Small intestine (tissue), 7 donors: Measurements from ENCODE around the gene TNRC6B. TPM values are rescaled to one million over a fixed set of nuclear protein-coding genes. Genes with fewer than 3 reads are reported as not detected.

ENCODE experiments used
- DNase-seq, 2 donors: peaks; one replicate each; pipeline versions ENCODE4 v3.0.0 to v3.0.0-alpha.2; 2013
- FAIRE-seq: peaks from 2 replicates; lab custom pipeline; 2012; peaks lifted over from hg19 to GRCh38; lab: Jason Lieb, UNC
- H3K27ac ChIP-seq, 3 donors: one replicate each; pipeline ENCODE4 v1.5.1; 2013; ENCODE audit warnings: low read length in 2 of 3, mild to moderate bottlenecking in 2 of 3, control low read depth in 1 of 3, inconsistent platforms in 1 of 3, low read depth in 1 of 3, moderate library complexity in 1 of 3
- H3K27me3 ChIP-seq, 3 donors: one replicate each; pipeline ENCODE4 v1.6.1; 2013; ENCODE audit warnings: low read length in 3 of 3, inconsistent platforms in 1 of 3; ENCODE audit not compliant: control insufficient read depth in 3 of 3, insufficient read depth in 3 of 3
- H3K36me3 ChIP-seq, 3 donors: one replicate each; pipeline ENCODE4 v1.6.1; 2013; ENCODE audit warnings: low read length in 3 of 3, inconsistent platforms in 1 of 3, low read depth in 1 of 3, mild to moderate bottlenecking in 1 of 3, moderate library complexity in 1 of 3; ENCODE audit not compliant: control insufficient read depth in 3 of 3, insufficient read depth in 2 of 3
- H3K4me1 ChIP-seq, 3 donors: one replicate each; pipeline ENCODE4 v1.6.1; 2013; ENCODE audit warnings: low read length in 2 of 3, inconsistent platforms in 1 of 3, low read depth in 1 of 3, mild to moderate bottlenecking in 1 of 3, moderate library complexity in 1 of 3; ENCODE audit not compliant: control insufficient read depth in 3 of 3, insufficient read depth in 2 of 3
- H3K4me3 ChIP-seq, 3 donors: one replicate each; pipeline ENCODE4 v1.5.1; 2013; ENCODE audit warnings: low read length in 3 of 3, control low read depth in 1 of 3, inconsistent platforms in 1 of 3, low read depth in 1 of 3, mild to moderate bottlenecking in 1 of 3, moderate library complexity in 1 of 3
- H3K9me3 ChIP-seq, 2 donors: one replicate each; pipeline ENCODE4 v1.6.1; 2013; ENCODE audit warnings: low read depth in 1 of 2, low read length in 1 of 2; ENCODE audit not compliant: control insufficient read depth in 2 of 2, insufficient read depth in 1 of 2
- WGBS, 3 donors: extraction: QIAGEN DNeasy Blood & Tissue Kit; methylation state at CpG; one replicate each; pipeline ENCODE4 v1.1.7; 2013; 5-methylcytosine and 5-hydroxymethylcytosine counted together
- polyA plus RNA-seq, 4 donors: library from polyadenylated mRNA; stranded (reverse) in 3 of 4; unstranded in 1 of 4; fragments of 200-250 nt in 3 of 4; fragments of 120-200 nt in 1 of 4; gene quantifications; one replicate each; pipeline versions ENCODE4 v1.2.1 to v1.2.3, GENCODE V29; 2013
- donor health status: healthy with polysubstance abuse.
- donor health status: control.
- donor health status: control.
- donor health status: Bipolar disorder and iron deficiency.
- donor health status: healthy.

TNRC6B gene
- polyA plus RNA-seq, 4 donors, result 2.2 to 9.6 (median 5.9) TPM

DNA sequence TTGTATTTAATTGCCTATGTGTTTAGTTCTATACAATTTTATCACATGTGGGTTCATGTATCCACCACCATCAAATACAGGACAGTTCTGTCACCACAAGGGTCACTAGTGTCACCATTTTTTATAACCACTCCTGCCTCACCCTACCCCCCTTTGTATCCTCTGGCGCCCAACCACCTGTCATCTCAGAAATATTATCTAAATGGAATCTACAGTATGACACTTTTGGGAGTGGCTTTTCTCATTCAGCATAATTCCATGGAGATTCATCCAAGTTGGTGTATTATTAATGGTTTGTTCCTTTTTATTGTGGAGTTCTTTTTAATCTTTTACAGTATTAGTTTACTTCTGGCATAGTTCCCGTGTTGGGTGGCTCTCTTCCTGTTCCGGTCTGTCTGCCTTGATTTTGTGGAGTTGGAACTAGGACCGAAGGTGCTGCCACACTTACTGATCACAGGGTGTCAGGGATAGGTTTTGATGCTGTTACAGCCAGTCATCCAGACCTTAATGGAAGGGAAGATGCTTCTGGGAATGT, 58.5 kb downstream of the TNRC6B start:
- Histone ChIP-seq H3K27me3 (no peaks in the 10 kb centered on the region), H3K4me3 (no peak overlapping the region), H3K36me3 (peaks cover 0 to 28% (median 8%) of the 10 kb centered on the region in 3 donors), H3K9me3 (no peaks in the 10 kb centered on the region), H3K4me1 (peaks cover 0 to 11% (median 0%) of the 10 kb centered on the region in 3 donors), H3K27ac (no peak overlapping the region)
- WGBS, 3 donors, result 77 to 91% (median 81%) methylated on average over 4 of the region's 4 CpGs
- FAIRE-seq (no peak), DNase-seq (no peak)

DNA sequence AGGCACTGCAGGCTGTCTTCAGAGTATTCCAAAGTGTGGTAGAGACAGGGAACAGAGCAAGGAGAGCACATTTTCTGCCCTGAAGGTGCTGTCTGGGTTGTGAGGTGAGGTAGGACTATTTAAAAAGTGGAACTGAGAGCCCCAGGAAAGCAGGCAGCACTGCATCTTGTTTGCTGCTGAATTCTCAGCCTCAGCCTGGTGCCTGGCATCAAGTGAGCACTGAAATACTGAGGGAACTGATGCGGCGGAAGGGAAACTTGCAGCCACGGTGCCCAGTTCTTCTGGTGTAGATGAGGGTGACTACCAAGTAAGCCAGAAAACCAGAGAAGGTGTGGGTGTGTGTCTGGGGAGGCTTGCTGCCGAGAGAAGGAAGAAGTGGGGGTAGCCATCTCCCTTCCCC, 59.5 kb downstream of the TNRC6B start:
- Histone ChIP-seq H3K9me3 (no peaks in the 10 kb centered on the region), H3K4me3 (no peak overlapping the region), H3K27ac (no peak overlapping the region), H3K4me1 (peaks cover 0 to 11% (median 0%) of the 10 kb centered on the region in 3 donors), H3K27me3 (no peaks in the 10 kb centered on the region), H3K36me3 (peaks cover 0 to 28% (median 6%) of the 10 kb centered on the region in 3 donors)
- 87 to 94% (median 93%) methylated on average over 4 of the region's 4 CpGs for WGBS, 3 donors
- FAIRE-seq (no peak), DNase-seq (no peak)

DNA sequence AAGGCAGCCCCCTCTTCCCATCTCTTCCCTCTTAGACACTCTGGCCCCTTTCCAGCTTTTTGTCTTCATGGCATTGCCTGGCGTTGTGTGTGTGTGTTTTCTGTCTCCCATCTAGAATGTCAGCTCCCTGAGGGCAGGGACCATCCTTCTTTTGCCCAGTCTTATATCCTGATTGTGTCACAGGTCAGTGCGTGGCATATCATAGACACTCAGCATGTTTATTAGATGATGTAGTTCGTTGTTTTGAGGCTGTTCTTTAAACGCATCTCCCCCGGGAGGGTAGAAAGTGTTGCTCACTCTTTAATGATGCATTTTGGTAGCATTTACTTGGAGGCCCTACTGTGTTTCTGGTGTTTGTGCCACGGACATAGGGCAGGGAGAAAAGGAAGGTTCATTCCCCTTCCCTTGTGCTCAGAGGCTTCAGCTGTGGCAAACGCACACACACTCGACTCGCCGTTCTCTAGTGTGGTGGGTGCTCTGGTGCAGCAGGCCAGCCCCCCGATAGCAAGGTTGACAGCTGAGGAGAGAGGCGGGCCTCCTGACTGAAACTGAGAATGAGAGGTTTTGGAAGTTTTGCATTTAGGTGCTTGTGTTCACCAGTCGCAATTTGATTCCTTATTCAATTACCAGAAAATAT, 60.2 kb downstream of the TNRC6B start:
- WGBS, 3 donors, result 77 to 92% (median 82%) methylated on average over 13 of the region's 13 CpGs
- Histone ChIP-seq H3K4me1 (peaks cover 0 to 11% (median 0%) of the 10 kb centered on the region in 3 donors), H3K27ac (no peak overlapping the region), H3K27me3 (no peaks in the 10 kb centered on the region), H3K36me3 (peaks cover 0 to 28% (median 2%) of the 10 kb centered on the region in 3 donors), H3K4me3 (no peak overlapping the region), H3K9me3 (no peaks in the 10 kb centered on the region)
- FAIRE-seq (no peak), DNase-seq (no peak)

DNA sequence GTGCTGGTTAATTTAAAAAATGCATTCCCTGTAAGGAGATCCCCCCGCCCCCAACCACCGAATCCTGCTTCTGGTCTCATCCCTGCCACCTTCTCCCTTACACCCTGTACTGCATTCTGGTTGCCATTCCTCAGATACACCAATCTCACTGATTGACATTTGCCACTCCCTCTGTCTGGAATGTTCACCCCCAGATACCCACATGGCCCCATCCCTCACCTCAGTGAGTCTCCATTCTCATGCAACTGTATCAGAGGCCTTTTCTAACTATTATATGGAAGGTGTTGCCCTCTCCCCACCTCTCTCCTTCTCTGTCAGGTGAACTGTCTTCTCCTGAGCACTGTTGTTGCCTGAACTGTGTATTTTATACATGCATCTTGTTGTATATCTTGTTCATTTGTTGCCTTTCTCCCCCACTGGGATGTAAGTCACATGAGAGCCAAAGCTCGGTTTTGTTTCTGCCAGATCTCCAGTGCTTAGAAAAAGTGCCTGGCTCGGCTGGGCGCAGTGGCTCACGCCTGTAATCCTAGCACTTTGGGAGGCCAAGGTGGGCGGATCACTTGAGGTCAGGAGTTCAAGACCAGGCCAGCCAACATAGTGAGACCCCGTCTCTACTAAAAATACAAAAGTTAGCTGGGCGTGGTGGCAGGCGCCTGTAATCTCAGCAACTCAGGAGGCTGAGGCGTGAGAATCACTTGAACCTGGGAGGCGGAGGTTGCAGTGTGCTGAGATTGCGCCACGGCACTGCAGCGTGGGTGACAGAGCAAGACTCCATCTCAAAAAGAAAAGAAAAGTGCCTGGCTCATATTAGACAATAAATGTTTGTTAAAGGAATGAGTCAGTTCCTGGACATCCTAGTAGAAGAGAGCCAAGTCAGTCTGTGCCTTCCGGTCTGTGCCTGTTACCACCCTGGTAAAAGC, 61.0 kb downstream of the TNRC6B start:
- no peaks in the 10 kb centered on the region for H3K27me3 ChIP-seq
- H3K9me3 ChIP-seq, result no peaks in the 10 kb centered on the region
- DNase-seq, result no peak
- FAIRE-seq, result no peak
- WGBS, 3 donors, result 72 to 82% (median 80%) methylated on average over 16 of the region's 16 CpGs
- H3K36me3 ChIP-seq, result peaks cover 0 to 23% (median 2%) of the 10 kb centered on the region in 3 donors
- no peak overlapping the region for H3K4me3 ChIP-seq
- H3K27ac ChIP-seq, result peak overlapping the region in 1 of 3 donors; percentile 17
- H3K4me1 ChIP-seq, result peaks cover 0 to 11% (median 0%) of the 10 kb centered on the region in 3 donors

DNA sequence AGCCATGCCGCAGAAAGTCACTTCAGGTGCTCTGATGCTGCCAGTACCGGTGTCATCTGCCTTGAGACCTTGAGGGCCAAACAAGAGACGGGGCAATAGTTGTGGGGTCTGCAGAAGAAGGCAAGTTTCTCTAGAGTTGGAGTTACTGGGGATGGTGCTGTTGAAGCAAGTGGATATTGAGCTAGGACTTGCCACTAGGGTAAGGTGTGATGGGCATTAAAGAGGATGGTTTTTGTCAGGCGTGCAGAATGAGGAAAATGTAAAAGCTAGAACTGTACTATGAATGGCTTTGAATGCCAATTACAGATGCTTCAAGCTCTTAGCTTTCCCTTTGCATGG, 61.6 kb downstream of the TNRC6B start:
- peaks cover 0 to 14% (median 0%) of the 10 kb centered on the region in 3 donors for H3K4me1 ChIP-seq
- 87 to 93% (median 88%) methylated on average over 4 of the region's 4 CpGs for WGBS, 3 donors

DNA sequence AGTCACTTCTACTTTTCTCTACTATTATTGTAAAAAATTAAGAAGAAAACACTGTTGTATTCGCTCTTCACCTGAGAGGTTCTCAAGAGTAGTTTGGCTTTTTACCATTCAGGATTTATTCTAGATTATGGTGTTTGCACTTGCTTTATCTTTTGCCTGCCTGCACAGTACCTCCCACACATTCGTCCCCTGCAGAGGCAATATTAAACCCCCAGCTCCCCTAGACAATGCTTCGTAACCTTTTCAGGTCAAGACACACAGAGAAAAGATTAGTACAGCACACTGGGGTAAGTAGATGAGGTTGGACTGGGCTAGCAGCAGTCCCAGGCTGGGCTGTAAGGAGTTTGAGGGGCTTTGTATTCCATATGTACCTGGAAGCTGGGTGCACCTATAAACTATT, 62.4 kb downstream of the TNRC6B start:
- H3K27me3 ChIP-seq, result no peaks in the 10 kb centered on the region
- DNase-seq, result no peak
- WGBS, 3 donors, result 85 to 89% (median 89%) methylated on average over 3 of the region's 3 CpGs
- no peak for FAIRE-seq
- H3K9me3 ChIP-seq, result no peaks in the 10 kb centered on the region
- peaks cover 0 to 19% (median 2%) of the 10 kb centered on the region in 3 donors for H3K36me3 ChIP-seq
- peak overlapping the region in 1 of 3 donors; percentile 43 for H3K27ac ChIP-seq
- peaks cover 0 to 14% (median 0%) of the 10 kb centered on the region in 3 donors for H3K4me1 ChIP-seq
- no peak overlapping the region for H3K4me3 ChIP-seq

More for the DNA sequence above, 61.6 kb downstream of the TNRC6B start:
- Histone ChIP-seq H3K27me3 (no peaks in the 10 kb centered on the region), H3K27ac (no peak overlapping the region), H3K36me3 (peaks cover 0 to 19% (median 2%) of the 10 kb centered on the region in 3 donors), H3K9me3 (no peaks in the 10 kb centered on the region), H3K4me3 (no peak overlapping the region)
- FAIRE-seq (no peak), DNase-seq (no peak)

DNA sequence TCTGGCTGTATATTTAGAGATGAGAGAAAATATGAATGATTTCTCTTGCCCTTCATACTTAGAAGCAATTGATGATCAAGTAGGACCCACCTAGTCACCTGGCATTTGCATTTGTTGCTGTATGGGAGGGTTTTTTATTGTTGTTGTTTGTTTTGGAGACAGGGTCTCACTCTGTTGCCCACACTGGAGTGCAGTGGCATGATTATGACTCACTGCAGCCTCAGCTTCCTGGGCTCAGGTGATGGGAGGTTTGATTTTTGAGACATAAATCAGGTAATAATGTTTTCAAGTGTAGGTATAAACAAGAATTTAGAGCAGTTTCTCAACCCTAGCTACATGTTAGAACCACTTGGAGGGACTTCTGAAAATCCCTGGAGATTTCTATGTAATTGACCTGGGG, 63.0 kb downstream of the TNRC6B start:
- no peaks in the 10 kb centered on the region for H3K27me3 ChIP-seq
- H3K4me1 ChIP-seq, result peaks cover 0 to 14% (median 0%) of the 10 kb centered on the region in 3 donors
- no peak for FAIRE-seq
- H3K27ac ChIP-seq, result no peak overlapping the region
- no peak overlapping the region for H3K4me3 ChIP-seq
- no peaks in the 10 kb centered on the region for H3K9me3 ChIP-seq
- no peak for DNase-seq
- peaks cover 0 to 19% (median 2%) of the 10 kb centered on the region in 3 donors for H3K36me3 ChIP-seq

DNA sequence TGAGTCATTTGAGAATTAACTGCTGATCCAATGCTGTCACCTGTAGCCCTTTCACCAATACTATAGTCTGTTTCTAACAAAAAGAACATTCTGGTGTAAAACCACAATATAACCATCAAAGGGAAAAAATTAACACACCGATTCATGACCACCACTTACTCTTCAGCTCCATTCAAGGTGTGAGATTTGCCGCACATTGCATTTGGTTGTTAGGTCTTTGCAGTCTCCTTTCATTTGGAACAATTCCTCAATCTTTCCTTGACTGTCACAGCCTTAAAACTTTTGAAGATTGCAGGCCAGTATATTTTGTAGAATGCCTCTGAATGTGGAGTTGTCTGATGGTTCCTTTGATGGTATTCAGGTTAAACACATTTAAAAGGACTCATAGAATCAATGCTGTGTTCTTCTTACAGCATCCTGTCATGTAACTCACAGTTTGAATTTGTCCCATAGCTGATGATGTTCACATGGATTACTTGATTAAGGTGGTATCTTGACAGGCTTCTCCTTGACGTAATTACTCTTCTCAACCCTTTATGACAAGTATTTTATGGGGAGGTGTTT, 63.6 kb downstream of the TNRC6B start:
- DNase-seq (peak in 1 of 2 donors; percentile 31), FAIRE-seq (no peak)
- 77 to 81% (median 81%) methylated on average over 3 of the region's 3 CpGs for WGBS, 3 donors
- H3K27me3 ChIP-seq, result no peaks in the 10 kb centered on the region
- H3K36me3 ChIP-seq, result peaks cover 0 to 21% (median 2%) of the 10 kb centered on the region in 3 donors
- H3K27ac ChIP-seq, result no peak overlapping the region
- no peaks in the 10 kb centered on the region for H3K9me3 ChIP-seq
- peaks cover 0 to 14% (median 0%) of the 10 kb centered on the region in 3 donors for H3K4me1 ChIP-seq
- H3K4me3 ChIP-seq, result no peak overlapping the region
